ENCODE measurements around the gene SVBP. TPM values are rescaled to one million over a fixed set of nuclear protein-coding genes. Genes with fewer than 3 reads are reported as not detected.

SVBP gene, protein sequence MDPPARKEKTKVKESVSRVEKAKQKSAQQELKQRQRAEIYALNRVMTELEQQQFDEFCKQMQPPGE
- 30.2 and 34.2 TPM in 2 replicates for total RNA-seq (2021; fragmentation: NEBNext Ultra II Directional; extraction: Animal tissue kit (Norgen Biotek cat#: 25700))
- 16.3 and 29.7 TPM in 2 replicates for polyA plus RNA-seq (2011; rRNA removed)
- 25.7 TPM for polyA plus RNA-seq (2011; cell fraction: cytosol; rRNA removed)
- 7.5 TPM for polyA plus RNA-seq (2011; cell fraction: nucleus; rRNA removed)
- 30.9 to 59.7 TPM (median 33.6 TPM) in 4 replicates for polyA plus RNA-seq (2012, experiment 1 of 2)
- 20.1 TPM for polyA plus RNA-seq (2012, experiment 2 of 2)
- 53.9 TPM for polyA plus RNA-seq (2013, experiment 1 of 2)
- polyA plus RNA-seq (2013, experiment 2 of 2), result 52.1 TPM
- 6.7 and 8.7 TPM in 2 replicates for polyA minus RNA-seq (2011; rRNA and poly(A)+ RNA removed)
- 4.0 TPM for polyA minus RNA-seq (2011; cell fraction: cytosol; rRNA and poly(A)+ RNA removed)
- polyA minus RNA-seq (2011; cell fraction: nucleus; rRNA and poly(A)+ RNA removed), result 9.0 TPM
- long read RNA-seq, experiment 1, transcript SVBP-201 (3 exons, 658 nt), result major isoform, 19 of 39 reads
- long read RNA-seq, experiment 1, partial matches to known transcripts, result 18 of 39 reads
- long read RNA-seq, experiment 1, other reads (novel, unspliced or antisense), result 2 of 39 reads
- long read RNA-seq, experiment 2, transcript SVBP-201 (3 exons, 658 nt), result major isoform, 8 of 12 reads
- long read RNA-seq, experiment 2, partial matches to known transcripts, result 1 of 12 reads
- long read RNA-seq, experiment 2, other reads (novel, unspliced or antisense), result 2 of 12 reads

DNA sequence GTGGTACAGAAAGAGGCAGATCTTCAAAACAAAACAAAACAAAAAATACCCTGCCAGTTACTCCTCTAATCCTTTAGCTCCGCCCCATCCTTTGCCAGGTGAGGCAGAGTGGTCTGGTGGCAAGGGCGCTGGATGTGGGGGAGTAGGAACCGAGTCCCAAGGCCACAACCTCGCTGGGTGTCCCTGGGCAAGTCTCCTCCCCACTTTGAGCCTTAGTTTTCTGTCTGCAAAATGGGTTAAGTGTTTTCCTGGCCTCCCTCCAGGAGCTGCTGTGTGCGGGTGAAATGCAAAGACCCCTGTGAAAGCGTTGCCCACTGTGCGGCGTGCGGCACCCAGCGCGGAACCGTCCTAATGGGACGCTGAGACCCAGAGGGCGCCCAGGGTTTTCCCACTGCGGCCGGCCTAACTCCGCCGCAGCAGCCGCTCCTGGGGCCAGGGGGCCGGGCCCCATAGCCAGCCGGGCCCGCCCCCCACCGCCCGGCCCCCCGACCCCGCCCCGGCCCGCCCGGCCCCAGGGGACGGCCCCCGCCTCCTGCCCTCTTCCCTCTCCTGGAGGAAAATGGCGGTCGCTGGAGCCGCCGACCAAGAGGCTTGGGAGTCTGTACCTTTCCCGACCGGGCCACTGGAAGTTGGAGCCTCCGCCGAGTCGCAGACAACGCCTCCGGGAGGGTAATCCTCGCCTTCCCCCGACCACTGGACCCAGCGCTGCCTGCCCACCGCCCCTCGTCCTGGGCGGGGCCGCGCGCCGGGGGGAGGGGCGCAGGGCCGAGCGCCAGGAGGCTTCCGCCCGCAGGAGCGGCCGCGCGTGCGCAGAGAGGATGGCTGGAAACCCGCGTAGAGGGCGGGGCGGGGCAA, at the start of gene SVBP, which contains the start of gene ERMAP:
Gene SVBP, minus strand, starts transcription at position 813 of the 855 bp plus-strand sequence. CDS start 853 bp downstream, outside the sequence.
Gene ERMAP, plus strand, starts transcription at position 538 of the 855 bp plus-strand sequence. CDS start 13,327 bp downstream, outside the sequence.
- H2BK120ac ChIP-seq (replicated peaks; ENCODE audit: low read depth, low read length), result no peak within 1 kb of the TSS
- DNase-seq (ENCODE audit: low read depth in 1 of 2, low spot score in 2 of 2) (peak; percentile 44 to 98), FAIRE-seq (no peak)
- H2AFZ ChIP-seq (ENCODE audit: low read length), result peak within 1 kb of the TSS; percentile 81; the same call in 1 of the 2 replicates
- no peak within 1 kb of the TSS for H4K91ac ChIP-seq (replicated peaks; ENCODE audit: insufficient read length, low read length)
- peak within 1 kb of the TSS; percentile 81 to 96 (median 87) for H3K9ac ChIP-seq (replicated peaks in 1 of 4; ENCODE audit: extremely low read depth in 1 of 4, low read depth in 3 of 4, low read length in 3 of 4)
- H3K4me1 ChIP-seq (replicated peaks in 1 of 4; ENCODE audit: control insufficient read depth in 3 of 4, insufficient read depth in 4 of 4, low read length in 3 of 4), result peaks cover 3 to 10% (median 5%) of the 10 kb centered on the region in 4 experiments; a peak in 6 of 7 replicates
- H3K4ac ChIP-seq (replicated peaks; ENCODE audit: insufficient read length, low read depth, low read length), result no peak within 1 kb of the TSS
- no peaks in the 10 kb centered on the region for H3K27me3 ChIP-seq (replicated peaks in 1 of 4; ENCODE audit: control insufficient read depth in 3 of 4, extremely low read depth in 1 of 4, insufficient read depth in 3 of 4, low read length in 3 of 4)
- no peak within 1 kb of the TSS for H2BK20ac ChIP-seq (ENCODE audit: low read length)
- H3K79me2 ChIP-seq (ENCODE audit: control insufficient read depth in 1 of 2, insufficient read depth in 2 of 2, low read length in 2 of 2), result no peaks in the 10 kb centered on the region
- peak within 1 kb of the TSS; percentile 100 for H3K18ac ChIP-seq (ENCODE audit: extremely low read depth, low read length)
- ChIA-PET POLR2A (ENCODE audit: partially characterized antibody) (interaction anchor here (0.6 to 3.8 kb wide), 20 partner anchors 9 to 551 kb away, joined by 3 to 17 read pairs (median 4); partner anchors contain the start of genes ELOVL1 and ZNF691), CTCF (ENCODE audit: partially characterized antibody) (interaction anchor here (0.7 to 1.6 kb wide), 8 partner anchors 12 to 349 kb away, joined by 3 to 7 read pairs (median 3); partner anchors contain the start of genes C1orf50, P3H1 and ZNF691)
- H3K36me3 ChIP-seq (ENCODE audit: control insufficient read depth in 2 of 4, insufficient read depth in 4 of 4, low read length in 3 of 4), result no peaks in the 10 kb centered on the region; a peak in 1 of 8 replicates
- peak within 1 kb of the TSS; percentile 74 to 83 for H3K4me2 ChIP-seq (ENCODE audit: insufficient read depth in 1 of 2, low read depth in 2 of 2, low read length in 2 of 2)
- H2BK15ac ChIP-seq (ENCODE audit: low read length), result no peak within 1 kb of the TSS
- H2BK5ac ChIP-seq (ENCODE audit: low read depth, low read length), result peak within 1 kb of the TSS; percentile 94
- WGBS, 2 experiments (ENCODE audit: extremely low coverage in 1 of 2, insufficient coverage in 1 of 2, insufficient read length in 1 of 2, insufficient replicate concordance in 2 of 2, low coverage in 1 of 2, low lambda C conversion rate in 2 of 2, missing lambda C conversion rate in 1 of 2), result 2% methylated on average over 33 of the region's 66 CpGs; no CpG with 5 or more reads in 1 of the 2 experiments
- peak within 1 kb of the TSS; percentile 98; the same call in 1 of the 2 replicates for H3K27ac ChIP-seq (ENCODE audit: low read depth, low read length)
- peak within 1 kb of the TSS; percentile 52 for H3K56ac ChIP-seq (replicated peaks; ENCODE audit: insufficient read length, low read depth, low read length)
- peak within 1 kb of the TSS; percentile 87 for H4K5ac ChIP-seq (ENCODE audit: insufficient read length, low read depth, low read length)
- no peak within 1 kb of the TSS for H3K14ac ChIP-seq (ENCODE audit: insufficient read length)
- no peak within 1 kb of the TSS for H2BK12ac ChIP-seq (ENCODE audit: low read depth, low read length)
- H3K79me1 ChIP-seq (ENCODE audit: low read depth, low read length), result no peaks in the 10 kb centered on the region; the same call in 1 of the 2 replicates
- peaks cover 6% of the 10 kb centered on the region; the same call in 1 of the 2 replicates for H3K23me2 ChIP-seq (ENCODE audit: low read depth, low read length)
- no peak within 1 kb of the TSS for H3K23ac ChIP-seq (ENCODE audit: insufficient read length)
- H3K9me3 ChIP-seq (ENCODE audit: insufficient read depth in 2 of 2, low read depth in 1 of 2, low read length in 1 of 2), result no peaks in the 10 kb centered on the region
- H4K20me1 ChIP-seq (replicated peaks in 1 of 2; ENCODE audit: control insufficient read depth in 1 of 2, insufficient read depth in 2 of 2, low read length in 2 of 2), result peaks cover 0 to 2% of the 10 kb centered on the region in 2 experiments
- no peak within 1 kb of the TSS for H2AK5ac ChIP-seq (ENCODE audit: low read depth, low read length)
- peak within 1 kb of the TSS; percentile 62 to 81 (median 69) for H3K4me3 ChIP-seq (ENCODE audit: extremely low read depth in 1 of 4, insufficient read depth in 2 of 4, low read depth in 3 of 4, low read length in 4 of 4)
- peak within 1 kb of the TSS; percentile 98; the same call in 1 of the 2 replicates for H4K8ac ChIP-seq (ENCODE audit: extremely low read depth, insufficient read depth, low read length)
- TF ChIP-seq BCL11A (IDR thresholded peaks at IDR 0.05; ENCODE audit: low read depth in 2 of 2, low read length in 2 of 2) (no peak), HDAC6 (IDR thresholded peaks at IDR 0.05; ENCODE audit: low read depth, low read length) (no peak), CHD2 (IDR thresholded peaks at IDR 0.05; ENCODE audit: low read length) (no peak)
- TF ChIP-seq, protein P1, sequence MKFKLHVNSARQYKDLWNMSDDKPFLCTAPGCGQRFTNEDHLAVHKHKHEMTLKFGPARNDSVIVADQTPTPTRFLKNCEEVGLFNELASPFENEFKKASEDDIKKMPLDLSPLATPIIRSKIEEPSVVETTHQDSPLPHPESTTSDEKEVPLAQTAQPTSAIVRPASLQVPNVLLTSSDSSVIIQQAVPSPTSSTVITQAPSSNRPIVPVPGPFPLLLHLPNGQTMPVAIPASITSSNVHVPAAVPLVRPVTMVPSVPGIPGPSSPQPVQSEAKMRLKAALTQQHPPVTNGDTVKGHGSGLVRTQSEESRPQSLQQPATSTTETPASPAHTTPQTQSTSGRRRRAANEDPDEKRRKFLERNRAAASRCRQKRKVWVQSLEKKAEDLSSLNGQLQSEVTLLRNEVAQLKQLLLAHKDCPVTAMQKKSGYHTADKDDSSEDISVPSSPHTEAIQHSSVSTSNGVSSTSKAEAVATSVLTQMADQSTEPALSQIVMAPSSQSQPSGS (IDR thresholded peaks at IDR 0.05; ENCODE audit: low read length), result no peak
- TF ChIP-seq, protein P2, sequence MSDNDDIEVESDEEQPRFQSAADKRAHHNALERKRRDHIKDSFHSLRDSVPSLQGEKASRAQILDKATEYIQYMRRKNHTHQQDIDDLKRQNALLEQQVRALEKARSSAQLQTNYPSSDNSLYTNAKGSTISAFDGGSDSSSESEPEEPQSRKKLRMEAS (IDR thresholded peaks at IDR 0.05), result no peak

Measured in H1 (cell line).